GM19099 (cell line): ENCODE results near the gene CCNT1.

Experiments used
- POLR2A ChIP-seq: IDR thresholded peaks from 3 replicates; pipeline ENCODE4 v1.6.1; 2011; ENCODE audit warnings: low read depth; ENCODE audit not compliant: insufficient read length; ENCODE audit errors: extremely low read depth

The CCNT1 gene

DNA sequence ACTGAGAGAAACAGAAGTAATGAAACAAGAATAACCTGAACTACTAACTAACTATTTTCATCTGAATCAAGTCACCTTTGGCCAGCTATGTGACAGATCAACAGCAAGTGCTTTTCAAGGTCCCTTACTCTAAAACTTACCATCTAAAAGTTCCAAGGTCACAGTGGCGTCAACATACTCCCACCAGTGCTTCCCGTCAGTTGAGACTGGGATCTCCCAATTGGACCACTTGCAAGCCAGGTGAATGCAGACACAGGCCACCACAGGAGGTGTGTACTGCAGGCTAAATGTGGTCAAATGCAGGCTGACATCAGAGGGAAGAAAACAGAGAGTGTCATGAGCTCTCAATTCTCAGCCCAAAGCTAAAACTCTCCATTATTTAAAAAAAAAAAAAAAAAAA, 20.6 kb downstream of the CCNT1 start:
- TF ChIP-seq POLR2A: no peak

DNA sequence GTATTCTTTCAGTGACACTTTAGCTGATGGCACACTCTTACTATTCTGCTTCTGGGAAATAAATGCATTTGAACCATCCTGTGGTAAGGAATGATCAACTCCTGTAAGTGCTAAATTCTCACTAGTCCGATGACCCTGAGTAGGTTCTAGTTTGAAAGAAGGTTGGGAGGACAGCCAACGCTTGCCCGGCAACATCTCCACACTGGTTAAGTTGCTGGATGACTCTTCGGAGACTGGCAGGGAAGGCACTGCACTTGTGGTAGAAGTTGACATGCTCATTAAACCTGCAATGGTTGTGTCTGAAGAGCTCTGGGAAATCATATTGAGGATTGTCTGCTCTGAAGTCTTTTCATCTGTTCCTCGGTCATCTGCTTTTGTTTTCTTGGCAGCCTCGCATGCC, 22.5 kb downstream of the CCNT1 start:
- TF ChIP-seq POLR2A: no peak

DNA sequence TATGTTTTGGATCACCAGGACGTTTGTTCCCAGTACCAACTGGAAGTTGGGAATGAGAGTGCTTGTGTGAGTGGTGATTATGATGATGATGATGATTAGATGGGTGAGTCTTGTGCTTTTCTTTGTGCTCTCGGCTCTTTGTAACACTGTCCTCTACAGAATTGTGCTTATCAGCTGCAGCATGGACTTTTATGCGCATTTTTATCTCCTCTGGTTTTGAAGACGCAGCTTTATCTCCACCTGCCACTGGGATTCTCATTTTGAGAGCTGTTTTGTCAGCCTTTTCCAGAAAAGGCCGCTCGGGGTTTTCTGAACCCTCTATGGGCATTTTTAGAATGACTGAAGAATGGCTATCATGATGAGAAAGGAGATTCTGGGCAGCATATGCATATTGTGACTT, 22.9 kb downstream of the CCNT1 start:
- no peak for TF ChIP-seq POLR2A

DNA sequence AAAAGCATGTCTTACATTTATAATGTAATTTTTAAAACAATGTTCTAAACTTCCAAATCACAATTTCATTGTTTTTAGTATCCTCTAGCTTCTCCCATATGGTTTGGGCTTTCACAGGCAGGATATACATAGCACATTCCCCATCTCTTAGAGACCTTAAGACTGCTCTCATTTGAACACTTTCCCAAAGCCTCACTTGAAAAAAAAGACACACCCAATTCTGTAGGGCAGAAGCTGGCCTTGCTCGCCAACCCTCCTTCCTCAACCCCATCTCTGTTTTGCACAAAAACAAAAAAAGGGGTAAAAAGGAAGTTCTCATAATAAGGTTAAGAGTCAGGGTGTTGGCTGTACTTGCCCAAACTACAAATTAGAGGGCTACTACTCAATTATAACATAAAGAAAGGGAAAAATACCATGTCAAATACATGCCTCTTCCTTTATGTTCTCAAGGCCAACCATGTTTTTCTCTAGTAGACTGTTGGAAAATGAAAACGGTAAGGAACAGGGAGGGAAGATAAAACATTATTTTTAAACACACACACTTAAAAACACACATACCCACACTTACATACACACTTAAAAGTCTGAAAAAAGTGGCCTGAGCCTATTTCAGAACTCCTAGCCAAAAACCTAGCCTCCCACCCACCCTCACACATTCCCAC, 24.6 kb downstream of the CCNT1 start:
- TF ChIP-seq POLR2A: no peak

DNA sequence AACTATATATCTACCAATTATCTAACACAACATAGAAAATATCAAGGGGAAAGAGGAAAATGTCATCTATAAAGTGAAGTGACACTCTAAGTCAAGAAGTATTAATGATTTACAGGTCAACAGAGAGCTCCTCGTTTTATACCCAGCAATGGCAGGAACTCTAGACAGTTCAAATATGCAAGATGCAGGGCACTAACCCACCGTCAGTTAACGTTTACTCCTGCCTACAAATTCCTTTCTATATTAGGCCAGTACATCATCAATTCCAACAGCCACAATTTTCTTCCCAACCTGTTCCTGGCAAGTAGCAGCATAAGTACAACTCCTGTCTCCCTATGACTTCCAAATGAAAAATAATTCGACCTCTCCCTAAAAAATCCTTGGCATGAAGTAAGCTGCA, 25.5 kb downstream of the CCNT1 start:
- TF ChIP-seq POLR2A: no peak

DNA sequence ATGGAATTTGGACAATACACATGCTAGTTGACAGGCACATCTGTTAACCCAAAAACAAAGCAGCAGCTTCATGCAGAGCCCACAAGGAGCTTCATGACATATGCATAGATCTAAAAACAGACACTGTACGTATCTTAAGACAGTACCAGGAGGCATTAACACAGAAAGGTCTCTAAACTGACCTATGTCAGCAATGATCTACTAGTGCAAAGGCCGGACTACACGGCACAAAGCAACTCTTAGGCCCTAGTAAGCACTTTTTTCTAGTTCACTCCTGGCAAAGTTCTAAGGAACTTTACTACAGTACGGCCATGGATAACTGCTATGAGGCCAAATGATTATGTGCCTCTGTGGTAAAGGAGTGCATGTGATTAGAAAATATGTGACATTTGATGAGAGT, 26.1 kb downstream of the CCNT1 start:
- TF ChIP-seq POLR2A: no peak

DNA sequence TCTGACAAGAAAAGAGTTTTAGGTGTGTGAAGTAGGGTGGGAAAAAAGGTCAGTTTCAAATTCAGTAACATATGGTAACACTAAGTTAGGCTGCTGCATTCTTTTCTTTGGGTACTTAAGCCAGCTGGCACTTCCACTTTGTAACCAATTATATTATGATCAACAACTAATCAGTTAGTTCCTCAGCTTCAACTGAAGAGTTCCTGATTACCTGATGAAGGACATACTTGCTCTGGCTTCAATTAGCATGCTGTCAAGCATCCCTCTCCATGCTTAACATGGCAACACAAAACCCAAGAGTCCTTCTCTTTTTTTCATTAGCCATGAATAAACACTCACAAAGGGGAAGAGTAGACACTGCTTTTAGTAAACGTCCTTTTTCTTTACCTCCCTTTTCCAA, 27.7 kb downstream of the CCNT1 start:
- no peak for TF ChIP-seq POLR2A

DNA sequence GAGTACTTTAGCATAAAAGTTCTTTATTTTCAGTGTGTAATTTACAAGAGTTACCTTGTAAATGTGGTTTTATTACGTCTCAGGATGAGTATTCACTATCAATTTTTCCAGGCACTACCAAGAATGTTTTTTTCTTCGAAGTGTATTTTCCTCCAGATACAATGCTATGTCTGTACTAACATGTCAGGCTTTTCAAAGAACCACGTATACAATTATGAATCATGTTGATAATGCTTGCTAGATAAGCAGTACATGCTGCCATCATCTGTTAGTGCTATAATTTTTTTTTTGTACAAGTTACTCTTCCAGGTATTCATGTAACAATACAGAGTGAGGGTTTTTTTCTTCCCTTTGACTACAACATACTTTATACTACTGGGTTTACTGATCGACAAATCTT, 28.9 kb downstream of the CCNT1 start:
- no peak for TF ChIP-seq POLR2A

DNA sequence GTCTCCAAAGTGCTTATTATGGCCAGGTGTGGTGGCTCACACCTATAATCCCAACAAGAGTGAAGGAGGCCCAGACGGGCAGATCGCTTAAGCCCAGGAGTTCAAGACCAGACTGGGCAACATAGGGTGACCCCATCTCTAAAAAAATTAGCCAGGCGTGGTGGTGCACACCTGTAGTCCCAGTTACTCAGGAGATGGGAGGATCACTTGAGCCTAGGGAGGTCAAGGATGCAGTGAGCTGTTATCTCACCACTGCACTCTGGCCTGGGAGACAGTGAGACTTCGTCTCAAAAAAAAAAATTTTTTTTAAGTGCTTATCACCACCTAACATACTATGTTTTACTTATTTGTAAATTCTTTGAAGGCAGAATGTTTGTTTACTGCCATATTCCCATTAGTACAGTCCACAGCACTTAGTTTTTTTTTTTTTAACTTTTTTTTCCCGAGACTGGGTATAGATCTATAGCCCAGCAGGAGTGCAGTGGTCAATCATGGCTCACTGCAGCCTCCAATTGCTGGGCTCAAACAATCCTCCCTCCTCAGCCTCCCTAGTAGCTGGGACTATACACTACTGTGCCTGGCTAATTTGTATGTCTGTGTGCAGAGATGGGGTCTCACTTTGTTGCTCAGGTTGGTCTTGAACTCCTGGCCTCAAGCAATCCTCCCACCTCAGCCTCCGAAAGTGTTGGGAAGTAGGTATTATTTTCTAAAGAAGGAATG, 29.7 kb downstream of the CCNT1 start:
- no peak for TF ChIP-seq POLR2A

DNA sequence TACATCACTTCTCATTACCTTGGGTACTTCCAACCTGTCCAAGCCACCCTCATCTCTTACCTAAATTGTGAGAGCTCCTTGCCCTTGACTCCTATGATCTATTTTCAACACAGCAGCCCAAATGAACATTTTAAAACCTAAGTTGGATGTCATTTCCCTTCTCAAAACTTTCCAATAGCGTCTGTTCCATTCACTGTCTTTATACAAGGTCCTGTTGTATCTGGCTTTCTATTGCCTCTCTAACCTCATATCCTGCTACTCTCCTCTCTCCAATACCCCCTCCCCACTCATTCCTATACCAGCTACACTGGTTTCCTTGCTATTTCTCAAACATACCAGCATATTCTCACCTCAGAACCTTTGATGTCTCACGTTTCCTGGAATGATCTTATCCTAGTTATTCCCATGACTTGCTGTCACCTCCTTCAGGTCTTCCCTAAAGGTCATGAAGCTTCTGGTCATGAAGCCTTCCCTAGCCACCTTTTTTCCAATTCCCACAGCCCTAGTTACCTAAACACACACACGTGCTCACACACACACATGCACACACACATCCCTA, 30.4 kb downstream of the CCNT1 start:
- no peak for TF ChIP-seq POLR2A

DNA sequence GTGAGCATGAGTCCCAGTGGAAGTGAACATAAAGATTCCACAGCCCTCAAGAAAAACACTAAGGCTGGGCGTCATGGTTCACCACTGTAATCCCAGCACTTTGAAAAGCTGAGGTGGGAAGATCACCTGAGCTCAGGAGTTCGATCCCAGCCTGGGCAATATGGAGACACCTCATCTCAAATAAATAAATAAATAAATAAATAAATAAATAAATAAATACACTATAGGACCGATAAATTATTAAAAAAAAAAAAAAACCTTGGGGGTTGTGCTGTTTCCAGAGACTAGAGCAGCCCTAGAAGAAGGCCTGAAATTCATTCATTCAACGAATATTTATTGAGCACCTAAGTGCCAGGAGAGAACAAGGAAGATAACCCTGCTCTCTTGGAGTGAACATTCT, 33.0 kb downstream of the CCNT1 start:
- no peak for TF ChIP-seq POLR2A

DNA sequence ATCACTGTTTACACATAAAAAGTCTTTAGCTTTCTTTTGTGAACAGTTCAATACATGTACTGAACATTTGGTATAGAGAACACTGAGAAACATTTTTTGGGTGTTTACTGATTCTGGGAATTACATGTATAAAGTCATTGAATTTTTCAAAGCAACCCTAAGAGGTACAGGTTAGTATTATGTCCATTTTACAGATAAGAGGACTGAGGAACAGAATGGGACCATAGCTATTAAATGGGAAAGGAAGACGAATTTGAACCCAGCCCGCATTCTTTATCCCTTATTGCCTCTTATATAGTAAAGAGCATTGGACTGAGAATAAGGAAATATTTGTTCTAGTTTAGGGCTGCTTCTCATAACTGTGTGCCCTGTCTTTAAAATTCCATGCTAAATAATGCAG, 33.6 kb downstream of the CCNT1 start:
- TF ChIP-seq POLR2A: no peak

DNA sequence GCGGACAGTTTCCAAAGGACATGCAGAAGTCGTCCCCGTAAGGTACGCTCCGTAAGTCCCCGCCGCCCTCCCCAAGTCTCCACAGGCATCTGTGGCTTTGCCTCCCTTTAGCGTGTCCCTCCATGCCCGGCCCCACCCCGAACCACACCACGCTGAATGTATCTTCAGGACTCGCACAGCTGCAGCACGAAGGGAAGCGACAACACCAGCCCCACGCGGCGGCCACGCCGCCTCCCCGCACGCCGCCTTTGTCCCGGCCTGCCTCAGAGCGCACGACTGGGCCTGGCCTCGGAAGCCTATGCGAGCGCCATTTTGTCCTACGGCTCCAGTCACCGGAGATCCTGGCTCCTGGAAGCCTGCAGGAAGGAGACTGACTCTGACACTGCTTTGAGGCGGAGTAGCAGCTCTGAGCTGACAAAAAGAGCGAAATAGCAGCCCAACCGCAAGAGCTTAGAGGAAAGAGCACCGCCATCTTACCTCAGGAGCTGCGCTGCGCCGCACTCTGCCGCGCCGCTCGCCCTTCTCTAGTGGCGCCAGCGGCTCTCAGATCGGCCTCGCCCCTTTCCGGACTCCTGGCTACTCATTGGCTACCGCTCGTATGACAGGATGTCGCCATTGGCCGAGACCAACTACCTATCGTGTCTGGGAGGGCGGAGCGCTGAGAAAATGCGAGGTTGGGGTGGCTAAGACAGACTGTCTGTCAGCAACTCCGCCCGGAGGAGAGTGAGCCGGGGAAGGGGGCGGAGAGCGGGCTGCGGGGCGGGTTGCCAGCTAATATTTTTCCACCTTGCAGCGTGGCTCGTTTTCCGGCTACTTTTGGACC, 34.6 kb downstream of the CCNT1 start, which contains the start of gene KANSL2:
KANSL2 (minus strand) TSS at position 529 of the 823 bp plus-strand sequence. CDS start 606 bp downstream, outside the sequence.
- peak; percentile 99 for TF ChIP-seq POLR2A

DNA sequence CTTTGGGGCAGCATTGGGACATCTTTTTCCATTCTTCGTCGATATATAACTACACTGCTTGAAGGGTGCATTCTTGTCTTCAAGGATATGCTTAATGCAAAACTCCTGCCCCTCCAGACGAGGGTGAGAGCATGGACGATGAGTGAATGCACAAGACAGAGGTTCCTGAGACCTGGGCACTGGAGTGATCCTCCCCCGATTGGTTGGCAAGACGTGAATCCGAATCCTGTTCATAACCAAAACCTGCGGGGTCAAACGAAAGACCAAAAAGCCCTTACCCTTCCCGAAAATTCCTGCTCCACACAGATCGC, 35.2 kb downstream of the CCNT1 start:
- TF ChIP-seq POLR2A: no peak

DNA sequence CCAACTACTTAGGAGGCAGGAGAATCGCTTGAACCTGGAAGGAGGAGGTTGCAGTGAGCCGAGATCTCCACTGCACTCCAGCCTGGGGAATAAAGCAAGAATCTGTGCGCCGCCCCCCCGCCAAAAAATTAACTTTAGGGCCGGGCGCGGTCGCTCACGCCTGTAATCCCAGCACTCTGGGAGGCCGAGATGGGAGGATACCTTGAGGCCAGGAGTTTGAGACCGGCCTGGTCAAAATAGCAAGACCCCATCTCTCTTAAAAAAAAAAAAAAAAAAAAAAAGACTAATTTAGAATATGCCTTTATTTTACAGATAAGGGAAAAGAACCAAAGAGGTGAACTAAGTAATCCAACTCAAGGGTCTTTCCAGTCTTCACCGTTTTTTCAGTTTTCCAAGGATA, 35.6 kb downstream of the CCNT1 start:
- TF ChIP-seq POLR2A: no peak

DNA sequence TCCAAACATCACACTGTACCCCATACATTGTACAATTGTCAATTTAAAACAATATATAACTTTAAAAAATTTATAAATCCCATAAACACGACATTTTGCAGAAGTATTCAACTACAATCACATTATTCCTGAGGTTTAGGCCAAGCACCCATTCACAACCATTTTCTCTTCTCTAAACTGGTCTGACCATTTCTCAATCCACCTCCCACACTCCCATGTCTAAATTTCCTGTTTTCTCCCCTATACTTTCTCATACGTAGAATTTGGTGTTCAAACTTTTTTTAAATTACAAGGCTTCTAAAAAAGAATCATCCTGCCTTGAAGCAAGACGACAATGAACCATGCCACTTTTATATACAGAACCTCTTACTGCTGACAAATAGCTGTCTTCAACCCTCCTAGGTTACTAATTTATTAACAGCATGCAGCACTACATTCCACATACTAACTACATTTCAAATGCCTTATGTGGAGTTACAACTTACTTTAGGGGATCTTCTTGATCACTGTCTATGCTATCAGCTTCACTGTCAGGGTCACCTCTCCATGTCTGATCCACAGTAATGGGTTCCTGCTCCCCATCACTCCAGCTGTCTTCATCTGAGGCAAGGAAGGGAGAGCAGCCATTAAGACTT, 37.8 kb downstream of the CCNT1 start:
- TF ChIP-seq POLR2A: no peak
